Daoy (cell line): ENCODE results near the gene SVIL. TPM values are rescaled to one million over a fixed set of nuclear protein-coding genes. Genes with fewer than 3 reads are reported as not detected.
"Not testable (repeated sequence)": the region's sequence is repeated elsewhere in the genome, so short reads cannot be mapped to it uniquely, and the experiment has no call there.

Experiments used
- DNase-seq: peaks from one replicate; pipeline ENCODE4 v3.0.0-alpha.2; 2015; ENCODE audit warnings: low read depth
- total RNA-seq: library from RNA; depleted of rRNA; stranded (reverse); fragments of >200 nt; shearing (Covaris generic); gene quantifications from 2 replicates; pipeline ENCODE4 v1.2.3, GENCODE V29; 2014

Gene SVIL
- total RNA-seq, 1 experiment from 2014 or later: 15.3 TPM

DNA sequence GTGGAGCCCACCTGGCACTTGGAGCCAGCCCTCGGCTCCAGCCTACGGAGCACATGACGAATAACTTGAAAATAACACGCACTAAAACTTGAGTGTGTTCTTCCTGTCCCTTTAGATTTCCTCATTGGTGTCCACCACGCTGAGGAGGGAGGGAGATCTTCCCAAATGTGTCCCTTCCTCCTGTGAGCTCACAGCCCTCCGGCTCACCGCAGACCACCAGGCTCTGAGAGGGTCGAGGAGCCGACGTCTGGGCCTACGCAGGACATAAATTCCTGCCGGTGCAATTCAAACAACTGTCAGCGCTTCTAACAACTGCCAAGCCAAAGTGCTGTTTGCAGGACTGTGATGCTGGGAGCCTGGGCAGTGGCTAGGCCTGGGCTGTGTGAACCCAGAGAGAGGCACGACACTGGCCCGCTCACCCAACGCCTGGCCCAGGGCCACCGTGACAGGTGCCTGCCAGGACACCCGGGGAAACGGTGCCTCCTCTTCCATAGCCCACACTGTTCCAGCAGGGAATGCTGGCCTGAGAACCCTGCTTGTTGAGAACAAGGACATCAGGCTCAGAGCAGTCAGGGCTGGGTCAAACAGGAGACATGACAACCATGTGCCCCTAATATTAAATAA is 118.3 kb downstream of the SVIL start:
- DNase-seq: not testable (repeated sequence)

DNA sequence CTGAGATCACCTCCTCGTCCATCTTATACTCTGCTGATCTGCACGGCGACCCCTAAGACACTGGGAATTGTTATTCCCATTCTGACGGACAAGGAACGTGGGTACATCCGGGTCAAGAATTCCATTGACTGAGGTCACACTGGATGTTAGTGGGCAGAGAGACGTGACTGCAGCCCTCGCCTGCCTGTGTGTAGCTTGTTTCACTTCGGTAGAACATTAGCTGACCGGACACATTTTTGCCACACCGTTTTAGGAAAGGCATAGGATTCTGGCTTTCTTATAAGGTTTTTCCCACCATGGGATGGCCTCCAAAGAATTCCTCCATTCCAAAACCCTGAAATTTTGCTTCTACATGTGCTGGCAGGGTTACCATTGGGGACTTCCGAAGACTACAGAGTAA is 118.9 kb downstream of the SVIL start:
- not testable (repeated sequence) for DNase-seq

DNA sequence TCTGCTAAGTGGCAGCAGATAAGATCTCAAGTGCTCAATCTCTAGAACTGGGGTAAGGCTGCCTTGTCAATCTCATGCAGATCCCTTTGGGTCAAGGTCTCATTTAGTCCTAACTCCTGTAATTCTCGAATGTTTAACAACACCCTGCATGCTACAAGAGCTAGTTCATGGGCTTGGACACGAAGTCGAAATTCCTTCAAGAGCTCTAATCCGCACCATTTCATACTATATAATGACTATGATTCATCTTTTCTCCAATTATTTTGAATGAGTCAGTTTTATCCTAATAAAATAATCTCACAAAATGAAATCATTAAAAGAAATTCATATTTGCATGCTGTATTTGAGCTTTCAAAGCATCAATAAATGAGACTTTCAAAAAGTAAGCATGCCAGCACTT is 119.7 kb downstream of the SVIL start:
- not testable (repeated sequence) for DNase-seq

DNA sequence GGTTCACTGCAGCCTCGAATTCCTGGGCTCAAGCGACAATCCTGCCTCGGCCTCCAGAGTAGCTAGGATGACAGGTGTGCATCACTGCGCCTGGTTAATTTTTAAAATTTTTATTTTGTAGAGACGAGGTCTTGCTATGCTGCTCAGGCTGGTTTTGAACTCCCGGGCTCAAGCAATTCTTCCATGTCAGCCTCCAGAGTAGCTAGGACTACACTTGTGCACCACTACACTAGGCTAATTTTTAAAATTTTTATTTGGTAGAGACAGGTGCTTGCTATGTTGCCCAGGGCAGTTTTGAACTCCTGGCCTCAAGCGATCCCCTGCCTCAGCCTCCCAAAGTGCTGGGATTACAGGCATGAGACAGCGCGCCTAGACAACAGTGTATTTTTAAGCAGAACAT is 120.5 kb downstream of the SVIL start:
- no peak for DNase-seq

DNA sequence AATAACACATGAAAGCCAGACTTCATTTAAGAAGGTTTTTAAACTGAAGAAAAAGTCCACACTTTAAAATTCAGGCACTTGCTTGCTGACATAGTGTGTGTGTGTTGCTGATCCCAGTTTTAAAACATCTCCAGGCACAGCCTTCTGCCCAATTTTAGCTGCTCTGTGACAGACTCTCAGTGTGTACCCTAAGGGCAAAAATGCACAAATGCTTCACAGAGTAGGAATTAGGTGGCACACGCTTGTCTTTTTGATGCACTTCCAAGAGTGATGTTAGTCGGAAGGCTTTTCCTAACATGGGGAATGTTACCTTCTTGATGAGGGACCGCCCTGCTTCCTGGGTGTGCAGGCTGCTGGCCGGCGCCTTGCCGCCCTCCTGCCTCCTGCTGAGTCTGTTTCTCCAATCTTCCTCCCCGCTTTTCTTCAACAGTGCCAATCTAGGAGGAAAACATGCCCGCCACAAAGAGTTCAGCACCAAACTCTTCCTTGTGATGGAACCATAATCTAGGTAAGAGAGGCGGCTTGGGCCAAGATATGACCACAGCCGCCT is 122.3 kb downstream of the SVIL start:
- DNase-seq: no peak

DNA sequence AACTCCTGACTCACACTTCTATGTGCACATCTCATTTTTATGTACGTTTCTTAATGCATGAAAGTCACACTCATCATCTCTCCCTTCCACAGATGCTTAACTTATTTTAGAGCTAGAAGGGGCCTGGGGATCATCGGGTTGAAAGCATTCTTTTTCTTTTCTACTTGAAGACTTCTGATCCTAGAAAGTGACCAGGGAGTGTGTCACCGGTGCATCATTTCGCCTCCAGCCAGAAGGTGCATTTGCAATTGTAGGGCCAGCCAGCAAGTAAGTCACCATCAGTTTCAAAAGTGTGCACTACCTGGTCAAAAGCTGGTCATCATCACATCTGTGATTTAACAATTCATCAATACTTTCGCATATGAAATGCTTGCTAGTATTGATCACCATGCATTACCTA is 123.0 kb downstream of the SVIL start:
- not testable (repeated sequence) for DNase-seq

DNA sequence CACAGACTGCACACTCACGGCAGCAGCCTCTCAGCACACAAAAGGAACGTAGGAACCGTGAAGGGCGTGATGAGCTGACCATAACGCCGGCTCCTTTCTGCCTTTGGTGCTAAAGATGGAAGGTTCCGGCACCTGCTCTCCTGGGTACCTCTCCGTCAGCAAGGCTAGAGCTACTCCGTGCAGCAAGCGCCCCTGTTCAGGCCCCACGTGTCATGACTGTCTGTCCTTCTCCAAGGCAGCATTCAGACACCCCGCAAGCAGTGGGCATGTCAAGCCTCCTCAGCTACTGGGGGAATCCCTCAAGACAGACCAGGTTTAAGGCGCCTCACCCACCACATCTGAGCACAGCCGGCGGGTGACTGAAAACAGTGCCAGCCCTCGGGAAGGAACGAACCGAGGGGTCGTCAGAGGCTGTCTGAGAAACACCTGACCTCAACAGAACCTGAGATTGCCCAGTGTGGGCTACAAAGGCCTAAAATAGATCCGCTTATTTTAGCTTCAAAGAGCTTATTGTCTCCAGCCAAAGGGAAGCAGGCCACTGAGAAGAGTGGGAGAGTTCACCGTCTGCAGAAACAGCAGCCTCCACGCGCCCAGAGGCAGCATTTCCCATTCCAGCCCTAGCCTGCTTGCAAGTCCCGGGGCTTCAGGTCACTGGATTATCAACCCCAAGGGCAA is 124.2 kb downstream of the SVIL start:
- DNase-seq: not testable (repeated sequence)

DNA sequence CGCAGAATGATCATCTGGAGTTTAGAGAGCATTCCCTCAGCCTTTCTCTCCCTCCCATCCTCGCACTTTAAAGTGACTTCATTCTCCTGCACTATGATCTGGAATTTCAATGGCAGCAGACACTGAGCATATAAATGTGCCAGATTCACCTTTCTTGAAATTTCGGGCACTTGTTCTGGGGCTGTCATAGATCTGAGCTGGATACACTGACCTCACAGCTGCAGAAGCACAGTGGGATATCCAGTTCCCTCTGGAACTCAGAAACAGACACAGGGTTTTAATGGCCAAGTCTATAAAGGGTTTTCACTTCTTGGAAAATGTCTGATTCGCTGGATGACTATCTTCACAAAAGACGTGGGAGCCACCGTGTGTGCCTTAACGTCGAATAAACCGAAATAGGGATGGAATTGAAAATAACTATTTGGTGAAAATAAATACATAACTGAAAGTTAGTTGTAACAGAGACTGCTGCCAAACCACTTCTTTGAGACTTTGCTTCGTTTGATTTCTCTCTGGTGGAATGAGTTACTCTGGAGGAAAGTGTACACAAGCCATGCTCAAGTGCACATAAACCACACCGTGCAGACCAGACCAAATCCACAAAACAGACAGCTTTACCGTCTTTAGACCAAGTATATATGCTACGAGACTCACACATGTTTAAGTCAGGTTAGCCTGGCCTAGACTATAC is 126.1 kb downstream of the SVIL start:
- no peak for DNase-seq

DNA sequence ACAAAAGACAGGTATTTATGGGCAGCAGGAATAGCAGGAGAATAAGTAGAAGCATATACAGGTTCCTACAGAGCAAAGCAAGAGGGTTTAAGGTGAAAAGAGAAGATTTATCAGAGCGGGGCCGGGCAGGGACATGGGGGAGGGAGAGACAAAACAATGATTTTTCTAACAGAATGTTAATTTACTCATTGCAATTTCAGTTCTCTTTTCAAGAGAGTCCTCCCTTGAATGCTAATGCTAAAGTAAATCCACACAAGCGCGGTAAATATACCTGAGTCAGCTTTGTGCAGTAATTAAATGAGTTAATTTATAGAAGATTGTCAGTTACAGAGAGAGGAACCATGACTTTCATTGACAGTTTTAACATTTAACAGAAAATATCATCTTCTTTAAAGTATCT is 127.0 kb downstream of the SVIL start:
- not testable (repeated sequence) for DNase-seq

DNA sequence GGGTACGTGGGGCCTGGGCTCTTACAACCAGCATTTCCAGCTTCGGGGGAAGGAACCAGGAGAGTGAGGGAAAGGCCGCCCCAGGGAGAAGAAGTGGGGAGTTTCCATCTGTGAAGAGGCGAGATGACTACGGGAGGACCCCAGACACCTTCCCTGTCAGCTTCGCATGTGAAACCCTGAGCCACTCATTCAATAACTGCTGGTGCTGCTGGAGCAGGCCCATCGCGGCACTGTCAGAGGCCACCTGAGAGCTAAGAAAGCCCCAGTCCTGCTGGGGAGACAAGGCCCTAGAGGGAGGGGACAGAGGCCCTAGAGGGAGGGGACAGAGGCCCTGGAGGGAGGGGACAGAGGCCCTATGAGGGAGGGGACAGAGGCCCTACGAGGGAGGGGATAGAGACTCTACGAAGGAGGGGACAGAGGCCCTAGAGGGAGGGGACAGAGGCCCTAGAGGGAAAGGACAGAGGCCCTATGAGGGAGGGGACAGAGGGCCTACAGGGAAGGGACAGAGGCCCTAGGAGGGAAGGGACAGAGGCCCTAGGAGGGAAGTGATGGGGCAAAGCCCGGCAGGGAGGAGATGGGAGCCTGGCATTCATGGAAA is 128.3 kb downstream of the SVIL start:
- DNase-seq: not testable (repeated sequence)

DNA sequence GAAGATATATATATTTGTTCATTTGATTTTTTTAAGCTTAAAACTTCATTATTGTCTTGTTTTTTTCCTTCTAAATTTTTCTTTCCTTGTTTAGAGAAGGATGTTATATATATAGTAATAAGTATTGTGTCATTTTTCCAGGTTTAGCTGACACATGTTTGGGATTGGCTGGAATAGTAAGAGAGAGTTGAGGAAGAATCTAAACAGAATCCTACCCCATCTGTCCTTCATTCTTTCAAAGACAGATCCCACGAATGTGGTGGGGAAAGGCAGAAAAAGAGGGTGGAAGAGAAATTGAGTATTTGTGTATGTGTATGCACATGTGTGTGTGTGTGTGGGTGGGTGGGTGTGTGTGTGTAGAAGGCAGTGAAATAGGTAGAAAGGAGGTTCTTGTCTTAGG is 132.4 kb downstream of the SVIL start:
- DNase-seq: no peak

DNA sequence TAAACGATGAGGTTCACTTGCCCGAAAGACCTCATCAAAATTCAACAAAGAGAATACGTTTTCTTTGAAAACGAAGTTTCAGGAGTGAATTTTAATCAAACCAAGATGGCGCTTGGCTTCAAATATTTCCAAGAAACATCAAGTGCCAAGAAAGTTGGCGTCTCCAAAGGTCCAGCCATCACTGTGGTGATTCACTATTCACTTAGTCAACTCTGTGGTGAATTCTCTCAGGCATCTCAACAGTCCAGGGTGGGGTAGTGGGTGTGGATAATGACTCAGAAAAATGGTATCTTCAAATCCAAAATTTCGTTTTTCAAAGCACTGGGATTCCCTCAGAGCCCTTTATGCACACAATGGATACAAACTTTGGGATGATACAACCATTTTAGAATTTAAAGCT is 133.1 kb downstream of the SVIL start:
- DNase-seq: peak; percentile 85

DNA sequence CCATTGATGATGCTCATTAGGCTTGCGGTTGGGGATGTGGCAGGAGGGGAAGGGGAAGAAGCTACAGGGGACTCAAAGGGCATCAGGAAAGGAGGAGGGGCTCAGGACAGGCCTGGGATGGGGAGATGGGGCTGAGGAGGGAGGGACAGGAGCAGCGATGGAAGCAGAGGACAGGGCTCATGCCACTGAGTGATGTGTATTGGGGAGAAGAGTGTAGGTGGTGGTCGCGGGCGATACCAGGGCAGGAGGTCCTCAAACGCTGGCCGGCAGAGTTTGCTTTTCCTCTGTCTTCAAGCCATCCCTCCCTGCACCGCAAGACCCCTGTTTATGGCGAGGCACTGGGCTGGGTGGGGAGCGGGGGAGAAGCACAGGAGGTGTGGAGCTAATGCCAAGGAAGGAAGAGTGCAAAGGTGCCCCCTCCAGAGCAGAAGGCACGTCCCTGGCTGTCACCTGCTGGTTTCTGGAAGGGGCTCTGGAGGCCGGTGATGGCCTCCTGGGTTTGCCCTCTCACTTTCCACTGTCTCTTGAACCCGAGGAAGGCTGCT is 134.7 kb downstream of the SVIL start:
- no peak for DNase-seq

DNA sequence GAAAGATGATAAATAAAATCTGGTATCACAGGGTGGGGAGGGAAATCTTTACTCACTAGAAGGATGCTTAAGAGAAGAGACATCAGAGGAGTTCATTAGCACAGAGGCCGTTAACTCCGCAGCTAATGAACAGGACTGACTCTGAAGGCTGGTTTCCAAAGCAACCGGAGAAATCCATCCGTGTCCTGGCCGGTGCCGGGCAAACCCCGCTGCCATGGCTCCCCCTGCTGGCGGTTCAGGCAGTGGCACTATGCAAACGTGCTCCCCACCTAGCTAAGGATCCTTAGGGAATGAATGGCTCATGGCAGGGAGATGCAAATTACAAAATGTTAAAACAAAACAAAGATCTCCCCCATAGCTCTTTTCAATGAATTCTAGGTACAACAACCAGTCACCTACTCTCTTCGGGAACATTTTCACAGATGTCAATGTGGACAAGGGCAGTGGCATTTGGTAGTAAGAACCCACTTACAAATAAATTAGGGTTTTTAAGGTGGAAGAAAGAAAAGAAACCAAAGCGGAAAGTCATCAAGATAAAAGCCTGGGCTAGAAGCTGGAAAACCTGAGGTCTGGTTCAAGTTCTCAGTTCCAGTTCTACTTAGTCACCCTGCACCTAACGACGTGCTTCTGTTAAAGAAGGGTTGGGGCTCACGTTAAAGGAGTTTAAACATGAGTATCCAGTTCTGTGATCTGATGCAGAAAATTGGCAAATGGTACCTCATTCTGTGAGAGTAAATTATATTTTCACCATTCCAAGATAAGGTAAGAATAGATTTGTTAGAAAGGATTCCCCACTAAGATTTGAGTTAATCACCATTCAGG is 138.2 kb downstream of the SVIL start:
- DNase-seq: peak; percentile 66

DNA sequence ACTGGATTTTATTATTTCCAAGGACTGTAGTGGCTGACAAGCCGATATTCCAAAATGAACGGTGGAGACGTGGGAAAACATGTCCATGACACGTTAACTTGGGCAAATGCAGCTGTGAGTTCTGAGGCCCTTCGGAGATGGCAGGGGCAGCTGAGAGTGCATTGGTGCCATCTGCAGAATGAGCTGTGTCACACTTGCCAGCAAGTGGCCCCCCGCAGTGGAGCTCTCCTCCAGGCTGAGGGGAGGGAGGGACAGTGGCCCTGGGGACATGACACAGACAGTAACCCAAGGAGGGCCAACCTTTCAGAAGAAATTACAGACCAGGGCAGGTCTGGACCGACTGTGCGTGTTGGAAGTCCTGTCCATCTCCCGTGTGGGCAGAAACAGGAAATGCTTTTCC is 139.4 kb downstream of the SVIL start:
- DNase-seq: no peak

DNA sequence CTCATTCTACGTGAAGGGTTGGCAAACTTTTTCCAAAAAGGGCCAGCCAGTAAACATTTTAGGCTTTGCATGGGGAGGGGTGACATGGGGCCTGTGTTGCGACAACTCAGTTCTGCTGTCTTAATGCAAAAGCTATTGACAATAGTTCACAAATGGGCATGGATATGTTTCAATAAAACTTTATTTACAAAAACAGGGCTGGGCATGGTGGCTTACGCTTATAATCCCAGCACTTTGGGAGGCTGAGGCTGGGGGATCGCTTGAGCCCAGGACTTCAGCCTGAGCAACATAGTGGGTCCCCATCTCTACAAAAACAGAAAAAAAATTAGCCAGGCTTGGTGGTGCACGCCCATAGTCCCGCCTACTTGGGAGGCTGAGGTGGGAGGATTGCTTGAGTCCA is 141.1 kb downstream of the SVIL start:
- DNase-seq: no peak

DNA sequence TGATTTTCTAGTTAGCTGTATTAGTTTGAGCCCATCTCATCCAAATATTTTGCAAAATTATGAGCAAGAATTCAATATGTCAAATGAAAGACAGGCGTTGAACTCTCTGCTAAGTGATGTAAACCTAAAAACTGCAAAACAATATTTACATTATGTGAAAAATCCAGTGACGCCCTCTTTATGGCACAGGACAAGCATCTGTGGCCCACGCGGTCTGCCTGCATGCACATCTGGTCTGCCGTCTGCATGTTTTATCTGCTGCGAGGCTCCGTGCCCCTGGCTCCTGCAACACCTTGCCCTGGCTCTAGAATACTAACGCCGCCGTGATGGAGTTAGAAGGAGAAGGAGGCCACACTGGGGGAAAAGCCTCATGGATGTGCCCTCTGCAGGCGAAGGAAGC is 142.0 kb downstream of the SVIL start:
- DNase-seq: no peak

DNA sequence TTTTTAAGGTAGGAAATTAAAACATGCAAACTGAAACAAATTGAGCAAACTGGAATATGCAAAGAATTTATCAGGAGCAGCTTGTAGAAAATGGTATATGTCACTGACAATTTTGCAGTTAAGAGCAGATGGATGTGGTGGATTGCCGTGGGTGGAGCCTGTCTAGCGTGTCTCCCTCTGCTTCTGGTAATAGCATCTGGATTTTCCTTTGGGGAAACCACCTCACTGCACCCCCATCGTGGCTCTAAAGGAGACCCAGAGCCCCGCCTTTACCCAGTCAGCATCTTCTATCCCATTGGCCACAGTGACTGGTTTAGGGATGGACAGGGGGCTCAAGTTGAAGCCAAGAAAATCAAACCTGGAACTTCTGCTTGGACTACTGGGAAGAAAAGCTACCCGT is 142.9 kb downstream of the SVIL start:
- DNase-seq: no peak

DNA sequence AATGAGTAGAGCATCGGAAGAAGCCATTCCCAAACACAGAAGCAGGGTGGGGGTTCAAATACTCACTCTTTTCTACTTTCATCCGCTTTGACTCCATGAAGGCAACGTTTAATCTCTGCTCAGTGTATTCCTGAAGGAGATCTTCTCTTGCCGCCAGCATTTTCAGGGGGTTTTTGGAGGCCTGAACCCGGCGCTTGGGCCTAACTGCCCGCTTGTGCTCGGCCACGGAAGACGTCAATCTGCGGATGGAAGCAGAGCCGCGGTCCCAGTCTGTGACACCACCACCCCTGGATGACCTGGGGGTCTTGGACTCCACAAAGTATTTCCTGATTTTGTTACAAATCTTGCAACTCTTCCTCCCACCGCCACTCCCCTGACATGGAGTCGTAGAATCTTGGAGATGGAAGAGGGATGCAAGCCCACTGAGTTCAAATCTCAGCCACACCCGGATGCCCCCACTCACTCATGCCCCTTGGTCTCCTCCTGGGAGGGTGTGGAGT is 143.9 kb downstream of the SVIL start:
- not testable (repeated sequence) for DNase-seq

DNA sequence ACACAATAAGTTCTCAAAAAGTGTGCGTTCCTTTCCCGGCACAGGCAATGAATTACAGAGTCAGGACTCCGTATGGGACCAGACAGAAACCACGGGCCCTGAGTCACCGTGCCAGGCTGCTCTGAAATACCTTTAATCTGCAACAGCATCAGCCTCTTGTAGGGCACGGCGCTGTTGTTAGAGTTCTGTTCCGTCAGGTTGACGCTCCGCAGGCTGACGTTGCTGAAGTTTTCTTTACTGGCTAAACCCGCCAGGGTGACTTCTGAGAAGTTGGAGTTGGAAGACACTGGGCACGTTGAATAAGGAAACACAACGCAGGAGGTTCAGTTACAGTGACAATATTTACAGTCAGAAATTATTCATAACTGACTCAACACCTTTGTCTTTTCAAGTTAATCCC is 146.3 kb downstream of the SVIL start:
- not testable (repeated sequence) for DNase-seq

DNA sequence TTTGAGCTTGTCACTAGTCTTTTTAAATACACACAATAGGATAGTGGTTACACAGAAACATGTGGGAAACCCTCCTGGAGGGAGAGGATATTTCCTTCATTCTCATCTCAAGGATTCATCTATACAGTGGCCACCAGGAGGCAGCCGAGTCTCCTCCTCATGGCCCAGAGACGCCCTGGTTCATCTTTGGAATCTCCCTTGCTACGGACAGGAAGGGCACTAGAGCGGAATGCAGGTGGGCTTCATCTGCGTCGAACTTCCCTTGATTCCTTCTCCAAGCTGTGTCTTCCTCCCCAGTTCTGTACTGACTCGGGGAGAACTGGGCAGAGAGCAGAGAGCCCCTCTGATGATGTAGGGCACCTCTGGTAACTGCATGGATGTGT is 146.9 kb downstream of the SVIL start:
- DNase-seq: not testable (repeated sequence)
